Measurements from ENCODE around the gene DDIAS. TPM values are rescaled to one million over a fixed set of nuclear protein-coding genes. Genes with fewer than 3 reads are reported as not detected.
A peak's percentile ranks its signal among the peaks of the same experiment; 100 is the strongest.
"Not testable (repeated sequence)": the region's sequence is repeated elsewhere in the genome, so short reads cannot be mapped to it uniquely, and the experiment has no call there.

The DDIAS gene
- total RNA-seq, 1 experiment from 2014 or later, result 30.1 TPM

GRCh38 chr11:82924522-82925224, 23.1 kb downstream of the DDIAS start:
- no peak for DNase-seq (ENCODE audit: low read depth)

DNA sequence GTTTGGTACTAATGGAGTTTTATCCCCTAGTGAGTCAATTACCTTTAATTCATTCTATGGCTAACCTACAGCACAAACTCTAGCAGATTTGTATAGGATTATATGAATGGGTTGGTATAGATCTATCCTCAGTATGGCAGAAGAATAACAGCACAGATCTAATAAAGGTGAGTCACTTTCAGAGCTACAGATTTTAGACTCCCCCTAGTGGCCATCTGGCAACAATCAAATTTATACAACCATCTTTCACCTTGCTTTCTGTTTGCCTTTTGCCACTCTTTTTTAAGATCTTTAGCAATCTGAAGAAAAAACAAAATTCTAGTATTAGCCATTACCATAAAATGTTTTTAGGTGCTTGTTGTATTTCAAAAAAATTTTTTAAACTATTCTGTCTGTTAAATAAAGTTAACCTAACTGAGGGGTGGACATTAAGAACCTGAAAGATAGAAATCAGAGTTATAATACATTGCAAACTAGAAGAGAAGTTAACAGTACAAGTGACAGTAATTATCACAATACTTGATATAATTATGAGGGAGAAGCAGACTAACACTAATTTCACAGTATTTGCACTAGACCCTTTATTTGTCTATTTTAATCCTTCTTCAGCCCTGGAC, 25.8 kb downstream of the DDIAS start:
- peak; percentile 58 for DNase-seq (ENCODE audit: low read depth)

DNA sequence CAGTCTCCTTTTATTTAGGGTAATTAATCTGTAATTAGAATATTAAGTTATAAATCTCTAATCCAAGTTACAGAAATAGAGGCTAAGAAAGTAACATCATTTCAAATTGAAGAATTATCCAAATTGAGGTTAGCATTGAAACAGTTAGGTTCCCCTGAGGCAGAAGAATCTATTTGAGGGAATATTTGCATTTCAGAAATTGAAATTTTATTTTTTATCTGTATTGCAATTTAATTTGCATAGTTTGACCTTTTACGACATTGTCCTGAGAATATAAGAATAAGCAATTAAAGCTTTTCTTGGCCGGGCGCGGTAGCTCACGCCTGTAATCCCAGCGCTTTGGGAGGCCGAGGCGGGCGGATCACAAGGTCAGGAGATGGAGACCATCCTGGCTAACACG, 27.6 kb downstream of the DDIAS start:
- DNase-seq (ENCODE audit: low read depth), result no peak

GRCh38 chr11:82930229-82930628, 28.7 kb downstream of the DDIAS start:
- DNase-seq (ENCODE audit: low read depth), result no peak

- no peak for DNase-seq (ENCODE audit: low read depth)
These were observed 29.2 kb downstream of the DDIAS start for GRCh38 chr11:82930734-82931133.

DNA sequence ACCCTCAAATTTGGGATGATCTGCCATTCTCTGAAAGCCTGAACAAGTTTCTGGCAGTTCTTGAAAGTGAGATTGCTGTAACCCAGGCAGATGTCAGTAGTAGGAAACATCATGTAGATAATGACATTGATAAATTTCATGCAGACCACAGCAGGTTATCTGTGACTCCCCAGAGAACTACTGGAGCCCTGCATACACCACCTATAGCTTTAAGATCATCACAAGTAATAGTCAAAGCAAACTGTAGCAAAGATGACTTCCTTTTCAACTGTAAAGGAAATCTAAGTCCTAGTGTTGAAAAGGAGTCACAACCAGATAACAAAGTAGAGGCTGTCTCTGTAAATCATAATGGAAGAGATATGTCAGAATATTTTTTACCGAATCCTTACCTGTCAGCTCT, 31.0 kb downstream of the DDIAS start:
- DNase-seq (ENCODE audit: low read depth), result no peak

DNA sequence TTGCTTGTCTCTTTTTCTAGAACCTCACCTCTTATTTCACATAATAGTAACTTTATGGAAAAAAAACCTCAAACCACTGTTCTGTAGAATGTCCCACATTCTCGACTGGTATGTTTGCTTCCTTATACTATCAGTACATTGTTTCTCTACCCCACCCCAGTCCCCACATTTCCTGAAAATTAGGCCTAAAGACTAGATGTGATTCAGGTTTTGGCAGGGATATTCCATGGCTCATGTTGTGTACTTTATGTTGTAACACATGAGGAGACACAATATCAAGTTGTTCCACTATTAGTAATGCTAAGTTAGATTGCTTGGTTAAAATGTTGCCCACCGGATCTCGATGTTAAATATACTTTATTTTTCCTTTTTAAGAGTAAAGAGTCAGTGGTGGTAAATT, 34.7 kb downstream of the DDIAS start:
- DNase-seq (ENCODE audit: low read depth), result no peak

- DNase-seq (ENCODE audit: low read depth), result no peak
These were observed 36.0 kb downstream of the DDIAS start for GRCh38 chr11:82937554-82937953.

DNA sequence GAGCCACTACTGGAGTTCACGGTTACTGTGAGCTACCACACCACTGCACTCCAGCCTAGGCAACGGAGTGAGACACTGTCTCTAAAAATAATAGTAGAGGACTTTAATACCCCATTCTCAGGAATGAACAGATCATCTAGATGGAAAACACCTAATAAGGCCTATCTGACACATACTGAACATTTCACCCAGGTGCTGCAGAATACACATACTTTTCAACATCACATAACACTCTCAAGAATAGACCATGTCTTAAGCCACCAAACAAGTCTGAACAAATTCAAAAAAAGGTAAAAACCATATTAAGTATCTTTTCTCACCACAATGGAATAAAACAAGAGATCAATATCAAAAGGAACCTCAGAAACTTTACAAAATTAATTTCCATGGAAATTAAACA, 37.9 kb downstream of the DDIAS start:
- no peak for DNase-seq (ENCODE audit: low read depth)

DNA sequence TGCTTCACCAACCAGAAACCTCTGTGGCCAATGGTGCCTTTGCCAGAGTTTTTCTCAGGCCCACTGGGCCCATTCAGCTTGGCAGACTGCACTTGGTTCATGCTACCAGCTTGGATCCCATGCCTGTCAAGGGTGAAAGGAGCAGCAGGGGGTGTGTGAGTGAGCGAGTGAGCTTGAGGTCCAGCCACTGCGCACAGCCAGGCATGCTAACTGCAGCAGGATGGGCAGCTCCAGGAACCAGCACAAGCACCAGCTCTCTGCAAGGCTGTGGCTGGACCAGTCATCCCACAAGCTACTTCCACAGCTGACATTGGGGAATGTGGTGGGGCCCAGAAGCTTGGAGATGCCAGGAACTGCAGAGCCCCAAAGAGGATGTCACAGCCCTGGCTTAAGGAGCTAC, 40.8 kb downstream of the DDIAS start:
- no peak for DNase-seq (ENCODE audit: low read depth)

DNA sequence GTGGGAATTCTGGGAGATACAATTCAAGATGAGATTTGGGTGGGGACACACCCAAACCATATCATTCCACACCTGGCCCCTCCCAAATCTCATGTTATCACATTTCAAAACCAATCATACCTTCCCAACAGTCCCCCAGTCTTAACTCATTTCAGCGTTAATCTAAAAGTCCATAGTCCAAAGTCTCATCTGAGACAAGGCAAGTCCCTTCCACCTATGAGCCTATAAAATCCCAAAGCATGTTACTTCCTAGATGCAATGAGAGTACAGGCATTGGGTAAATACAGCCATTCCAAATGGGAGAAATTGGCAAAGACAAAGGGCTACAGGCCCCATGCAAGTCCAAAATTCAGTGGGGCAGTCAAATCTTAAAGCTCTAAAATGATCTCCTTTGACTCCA, 41.9 kb downstream of the DDIAS start:
- not testable (repeated sequence) for DNase-seq (ENCODE audit: low read depth)

GRCh38 chr11:82944198-82944597, 42.7 kb downstream of the DDIAS start:
- no peak for DNase-seq (ENCODE audit: low read depth)

- DNase-seq (ENCODE audit: low read depth), result not testable (repeated sequence)
These were observed 43.5 kb downstream of the DDIAS start for GRCh38 chr11:82945041-82945440.

- no peak for DNase-seq (ENCODE audit: low read depth)
These were observed 44.1 kb downstream of the DDIAS start for GRCh38 chr11:82945682-82946081.

- DNase-seq (ENCODE audit: low read depth), result no peak
These were observed 47.8 kb downstream of the DDIAS start for GRCh38 chr11:82949352-82949751.

DNA sequence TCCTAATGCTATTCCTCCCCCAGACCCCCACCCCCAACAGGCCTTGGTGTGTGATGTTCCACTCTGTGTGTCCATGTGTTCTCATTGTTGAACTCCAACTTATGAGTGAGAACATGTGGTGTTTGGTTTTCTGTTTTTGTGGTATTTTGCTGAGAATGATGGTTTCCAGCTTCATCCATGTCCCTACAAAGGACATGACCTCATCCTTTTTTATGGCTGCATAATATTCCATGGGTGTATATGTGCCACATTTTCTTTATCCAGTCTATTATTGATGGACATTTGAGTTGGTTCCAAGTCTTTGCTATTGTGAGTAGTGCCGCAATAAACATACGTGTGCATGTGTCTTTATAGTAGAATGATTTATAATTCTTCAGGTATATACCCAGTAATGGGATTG, 49.0 kb downstream of the DDIAS start:
- not testable (repeated sequence) for DNase-seq (ENCODE audit: low read depth)

- not testable (repeated sequence) for DNase-seq (ENCODE audit: low read depth)
These were observed 54.4 kb downstream of the DDIAS start for GRCh38 chr11:82955736-82956453.

DNA sequence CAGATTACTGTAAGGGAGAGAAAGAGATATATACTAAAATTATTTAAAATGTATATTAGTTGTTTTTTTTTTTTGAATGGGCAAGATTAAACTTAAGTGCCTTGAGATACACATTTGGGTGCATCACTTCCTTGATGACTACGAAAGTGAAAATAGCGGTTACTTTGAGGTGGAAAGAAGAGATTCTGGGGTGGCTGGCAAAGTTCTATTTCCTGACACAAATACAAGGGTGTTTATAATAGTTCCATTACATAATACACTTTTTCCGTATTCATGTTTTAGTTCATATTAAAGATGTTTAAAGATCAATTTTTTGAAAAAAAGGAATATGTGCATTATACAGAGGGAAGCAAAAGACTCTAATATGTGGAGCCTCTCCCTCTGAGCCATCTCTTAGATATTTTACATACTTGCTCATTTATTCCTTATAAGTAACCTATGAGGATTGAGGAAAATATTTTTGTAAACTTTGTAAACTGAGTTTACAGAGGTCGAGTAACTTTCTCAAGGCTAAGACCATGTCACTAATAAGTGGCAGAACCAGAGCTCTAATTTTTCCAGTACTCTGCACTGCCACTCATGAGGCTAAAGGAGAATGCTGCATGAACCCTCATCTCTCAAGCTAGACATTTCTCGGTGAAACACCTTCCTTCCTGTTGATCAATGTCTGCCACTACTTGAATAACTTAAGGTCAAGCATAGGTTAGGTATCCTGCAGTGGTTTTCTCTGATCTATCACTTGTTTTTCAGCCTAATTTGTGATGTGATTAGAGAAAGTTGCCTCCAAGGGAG, 58.6 kb downstream of the DDIAS start:
- no peak for DNase-seq (ENCODE audit: low read depth)

DNA sequence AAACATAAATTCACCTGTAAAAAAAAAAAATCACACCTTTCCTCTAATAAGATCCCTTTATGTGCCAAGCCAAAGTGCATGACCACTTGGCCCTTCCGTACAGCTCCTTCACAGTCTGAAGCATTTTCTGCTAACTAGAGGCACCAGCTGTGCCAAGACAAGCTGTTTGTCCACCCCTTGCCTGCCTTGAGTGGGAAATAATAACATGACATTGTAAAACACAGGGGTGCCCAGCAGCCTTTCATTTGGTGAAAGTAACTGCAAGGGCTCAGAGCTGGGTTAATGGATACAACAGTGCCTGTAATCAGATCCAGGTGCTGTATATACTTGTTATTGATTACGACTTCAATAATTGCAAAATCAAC, 59.2 kb downstream of the DDIAS start:
- no peak for DNase-seq (ENCODE audit: low read depth)

DNA sequence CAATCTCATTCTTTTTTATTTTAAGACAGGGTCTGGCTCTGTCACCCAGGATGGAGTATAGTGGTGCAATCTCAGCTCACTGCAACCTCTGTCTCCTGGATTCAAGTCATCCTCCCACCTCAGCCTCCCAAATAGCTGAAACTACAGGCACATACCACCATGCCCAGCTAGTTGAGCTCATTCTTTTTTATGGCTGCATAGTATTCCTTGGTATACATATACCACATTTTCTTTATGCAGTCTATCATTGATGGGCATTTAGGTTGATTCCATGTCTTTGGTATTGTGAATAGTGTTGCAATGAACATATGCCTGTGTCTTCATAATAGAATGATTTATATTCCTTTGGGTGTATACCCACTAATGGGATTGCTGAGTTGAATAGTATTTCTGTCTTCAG, 60.5 kb downstream of the DDIAS start:
- not testable (repeated sequence) for DNase-seq (ENCODE audit: low read depth)

DNA sequence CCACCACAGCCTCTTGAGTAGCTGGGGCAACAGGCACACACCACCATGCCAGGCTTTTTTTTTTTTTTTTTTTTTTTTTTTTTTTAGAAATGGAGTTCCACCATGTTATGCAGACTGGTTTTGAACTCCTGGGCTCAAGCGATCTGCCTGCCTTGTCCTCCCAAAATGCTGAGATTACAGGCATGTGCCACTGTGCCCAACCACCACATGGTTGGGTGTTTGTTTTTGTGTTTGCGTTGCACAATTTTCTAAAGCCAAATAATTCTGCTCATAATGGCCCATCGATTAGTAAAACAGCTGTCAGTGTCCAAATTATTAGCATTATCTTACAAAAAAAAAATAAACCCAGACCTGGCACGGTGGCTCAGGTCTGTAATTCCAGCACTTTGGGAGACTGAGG, 65.8 kb downstream of the DDIAS start:
- DNase-seq (ENCODE audit: low read depth), result no peak

DNA sequence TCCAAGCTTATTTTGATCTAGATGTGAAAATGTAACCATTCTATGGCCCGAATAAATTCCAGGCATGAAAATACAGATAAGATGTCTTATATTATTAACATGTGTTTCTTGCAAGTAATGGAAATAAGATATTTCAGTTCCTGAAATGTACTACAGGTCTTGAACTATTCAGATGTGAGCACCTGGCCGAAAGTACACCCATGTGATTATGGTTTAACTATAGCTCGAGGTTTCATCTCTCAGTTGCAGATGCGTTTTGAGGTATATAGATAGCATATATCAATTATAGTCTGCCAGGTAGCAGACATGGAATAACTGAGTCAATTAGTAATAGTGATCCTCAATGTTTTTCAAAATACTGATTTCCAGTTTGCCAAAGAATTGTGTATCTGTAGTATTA, 68.3 kb downstream of the DDIAS start:
- no peak for DNase-seq (ENCODE audit: low read depth)
